Measurements from ENCODE around the gene C19orf81.

Gene C19orf81

GRCh38 chr19:50694815-50695145 lies 45.5 kb downstream of the C19orf81 start:
- ChIA-PET POLR2A (ENCODE audit: low non-redundant PET) (no interaction called here), CTCF (no interaction called here)

GRCh38 chr19:50695251-50696093 lies 46.2 kb downstream of the C19orf81 start:
- CTCF ChIA-PET, result interaction anchor here (0.7 kb wide), 1 partner anchor 100 kb away, joined by 3 read pairs; no protein-coding TSS in a partner anchor
- no peak for TF ChIP-seq CTCF (conservative IDR thresholded peaks at IDR 0.05; ENCODE audit: low read depth)
- H3K27ac ChIP-seq, result no peak overlapping the region
- POLR2A ChIA-PET (ENCODE audit: low non-redundant PET), result no interaction called here
- peak; percentile 28 for DNase-seq (ENCODE audit: low spot score)

More at GRCh38 chr19:50694815-50695145, 45.5 kb downstream of the C19orf81 start:
- H3K27ac ChIP-seq, result no peak overlapping the region
- no peak for TF ChIP-seq CTCF (conservative IDR thresholded peaks at IDR 0.05; ENCODE audit: low read depth)
- no peak for DNase-seq (ENCODE audit: low spot score)

- ChIA-PET CTCF (interaction anchor here (0.7 kb wide), 1 partner anchor 99 kb away, joined by 3 read pairs; no protein-coding TSS in a partner anchor), POLR2A (ENCODE audit: low non-redundant PET) (no interaction called here)
- no peak for DNase-seq (ENCODE audit: low spot score)
- no peak overlapping the region for H3K27ac ChIP-seq
- no peak for TF ChIP-seq CTCF (conservative IDR thresholded peaks at IDR 0.05; ENCODE audit: low read depth)
Measured at GRCh38 chr19:50696094-50696483, 46.8 kb downstream of the C19orf81 start.

- DNase-seq (ENCODE audit: low spot score), result no peak
- ChIA-PET POLR2A (ENCODE audit: low non-redundant PET) (no interaction called here), CTCF (interaction anchor here (1.4 kb wide), 1 partner anchor 12 kb away, joined by 4 read pairs; no protein-coding TSS in a partner anchor)
- no peak for TF ChIP-seq CTCF (conservative IDR thresholded peaks at IDR 0.05; ENCODE audit: low read depth)
- H3K27ac ChIP-seq, result no peak overlapping the region
Measured at GRCh38 chr19:50697414-50698124, 48.3 kb downstream of the C19orf81 start.

- no peak for DNase-seq (ENCODE audit: low spot score)
- ChIA-PET CTCF (no interaction called here), POLR2A (ENCODE audit: low non-redundant PET) (no interaction called here)
- no peak for TF ChIP-seq CTCF (conservative IDR thresholded peaks at IDR 0.05; ENCODE audit: low read depth)
- H3K27ac ChIP-seq, result no peak overlapping the region
Measured at GRCh38 chr19:50701367-50701985, 52.2 kb downstream of the C19orf81 start.

GRCh38 chr19:50702158-50702870 lies 53.1 kb downstream of the C19orf81 start:
- H3K27ac ChIP-seq, result no peak overlapping the region
- no peak for TF ChIP-seq CTCF (conservative IDR thresholded peaks at IDR 0.05; ENCODE audit: low read depth)
- DNase-seq (ENCODE audit: low spot score), result no peak
- ChIA-PET CTCF (interaction anchor here (0.9 to 1.9 kb wide), 3 partner anchors 12 to 81 kb away, joined by 3 to 7 read pairs (median 4); no protein-coding TSS in a partner anchor), POLR2A (ENCODE audit: low non-redundant PET) (no interaction called here)

Measured in RWPE1 (cell line).